Liver (tissue), 3 donors: ENCODE results near the gene LRMDA.

Experiments
- ATF3 ChIP-seq: IDR thresholded peaks from 2 replicates; pipeline ENCODE4 v1.6.1; 2016; ENCODE audit warnings: antibody characterized with exemption
- CTCF ChIP-seq: fragments of 150-350 bp; IDR thresholded peaks from 2 replicates; pipeline ENCODE4 v1.5.1; 2017; ENCODE audit warnings: improper control_type of control experiment, low read depth, low read length; ENCODE audit not compliant: missing input control
- EGR1 ChIP-seq, 2 donors: IDR thresholded peaks; 2 replicates each; pipeline ENCODE4 v1.6.1; 2016 to 2018; ENCODE audit warnings: antibody characterized with exemption in 2 of 2, low read depth in 2 of 2
- FOXA1 ChIP-seq: IDR thresholded peaks from 2 replicates; pipeline ENCODE4 v1.6.1; 2016; ENCODE audit warnings: antibody characterized with exemption
- GABPA ChIP-seq, 2 donors: IDR thresholded peaks in 1 of 2; conservative IDR thresholded peaks in 1 of 2; 2 replicates each; pipeline ENCODE4 v1.6.1; 2016; ENCODE audit warnings: antibody characterized with exemption in 2 of 2, mild to moderate bottlenecking in 1 of 2, moderate library complexity in 1 of 2
- MAX ChIP-seq: IDR thresholded peaks from 2 replicates; pipeline ENCODE4 v1.6.1; 2016; ENCODE audit warnings: antibody characterized with exemption
- REST ChIP-seq: IDR thresholded peaks from 2 replicates; pipeline ENCODE4 v1.6.1; 2016; ENCODE audit warnings: antibody characterized with exemption, mild to moderate bottlenecking
- SP1 ChIP-seq: IDR thresholded peaks from 2 replicates; pipeline ENCODE4 v1.6.1; 2018; ENCODE audit warnings: antibody characterized with exemption, mild to moderate bottlenecking
- TAF1 ChIP-seq: conservative IDR thresholded peaks from 2 replicates; pipeline ENCODE4 v1.6.1; 2016; ENCODE audit warnings: antibody characterized with exemption, mild to moderate bottlenecking
- YY1 ChIP-seq: IDR thresholded peaks from 2 replicates; pipeline ENCODE4 v1.6.1; 2016; ENCODE audit warnings: antibody characterized with exemption, mild to moderate bottlenecking
- ZBTB33 ChIP-seq: IDR thresholded peaks from 2 replicates; pipeline ENCODE4 v1.6.1; 2016; ENCODE audit warnings: antibody characterized with exemption
- donor health status: healthy.
- donor health status: healthy.

GRCh38 chr10:75754096-75754831, 322.8 kb downstream of the LRMDA start:
- TF ChIP-seq CTCF, result no peak
- TF ChIP-seq TAF1, result no peak
- no peak for TF ChIP-seq MAX
- no peak for TF ChIP-seq EGR1 (IDR thresholded peaks at IDR 0.05; ENCODE audit: low read depth in 2 of 2)
- TF ChIP-seq GABPA (IDR thresholded peaks at IDR 0.05 in 1 of 2, conservative IDR thresholded peaks at IDR 0.05 in 1 of 2), result no peak
- TF ChIP-seq ATF3, result no peak
- TF ChIP-seq ZBTB33, result no peak
- no peak for TF ChIP-seq FOXA1
- TF ChIP-seq REST, result no peak
- no peak for TF ChIP-seq YY1
- TF ChIP-seq SP1, result no peak
